A549 (cell line): ENCODE results near the gene NUDT2. TPM values are rescaled to one million over a fixed set of nuclear protein-coding genes. Genes with fewer than 3 reads are reported as not detected.

Experiments used
- ATAC-seq, 2 experiments: fragments of 200-7000 bp in 1 of 2; fragments of >200 bp in 1 of 2; cut with Nextera tagmentation in 1 of 2; cut with Tn5 transposase in 1 of 2; 3 replicates each; pipeline versions ENCODE4 v1.8.0 to v1.9.1; 2018 to 2020; ENCODE audit warnings: mild to moderate bottlenecking in 1 of 2, moderate library complexity in 1 of 2
- CTCF ChIA-PET: fragments of 300-600 bp; sonication (Branson Sonifier 250); formaldehyde crosslinking; extraction: SDS; loops from one replicate; lab custom pipeline; 2021; ENCODE audit warnings: antibody characterized with exemption, inconsistent platforms; lab: Yijun Ruan, JAX
- POLR2A ChIA-PET: fragments of 350-600 bp; formaldehyde crosslinking; extraction: SDS; loops from one replicate; lab custom pipeline; 2021; ENCODE audit warnings: antibody characterized with exemption, inconsistent platforms; lab: Yijun Ruan, JAX
- DNase-seq, 2 experiments: peaks; one replicate each; pipeline versions ENCODE4 v3.0.0 to v3.0.0-alpha.2; 2011 to 2016; ENCODE audit warnings: low read depth in 1 of 2, low spot score in 1 of 2
- FAIRE-seq: peaks from 2 replicates; lab custom pipeline; 2011; peaks lifted over from hg19 to GRCh38; lab: Jason Lieb, UNC
- H3K27ac ChIP-seq, 2 experiments: fragments of >200 bp; sonication (Bioruptor Twin); formaldehyde crosslinking; 3 replicates each; pipeline ENCODE4 v1.5.1; 2016 to 2017
- H3K4me1 ChIP-seq: fragments of >200 bp; sonication (Bioruptor Twin); formaldehyde crosslinking; 3 replicates; pipeline ENCODE4 v1.6.1; 2016
- H3K4me2 ChIP-seq: fragments of >200 bp; sonication (Bioruptor Twin); formaldehyde crosslinking; 3 replicates; pipeline ENCODE4 v1.6.1; 2016
- H3K4me3 ChIP-seq: fragments of >200 bp; sonication (Bioruptor Twin); formaldehyde crosslinking; 3 replicates; pipeline ENCODE4 v1.5.1; 2016
- H3K9me3 ChIP-seq: fragments of >200 bp; sonication (Bioruptor Twin); formaldehyde crosslinking; 3 replicates; pipeline ENCODE4 v1.6.1; 2016
- CBX2 ChIP-seq: fragments of 200-600 bp; sonication (generic); IDR thresholded peaks from 2 replicates; pipeline ENCODE4 v1.6.1; 2016; ENCODE audit warnings: low read depth, mild to moderate bottlenecking, borderline replicate concordance
- CBX8 ChIP-seq: fragments of 200-600 bp; sonication (generic); IDR thresholded peaks from 2 replicates; pipeline ENCODE4 v1.6.1; 2016
- EHMT2 ChIP-seq: fragments of 200-600 bp; sonication (generic); IDR thresholded peaks from 2 replicates; pipeline ENCODE4 v1.6.1; 2016; ENCODE audit warnings: antibody characterized with exemption, low read depth, mild to moderate bottlenecking, moderate library complexity
- EP300 ChIP-seq, 2 experiments: fragments of >200 bp; sonication (Bioruptor Twin); formaldehyde crosslinking; IDR thresholded peaks; 2 replicates in 1 of 2; 3 replicates in 1 of 2; pipeline ENCODE4 v1.6.1; 2016 to 2017
- FOSL2 ChIP-seq, 2 experiments: fragments of 450-650 bp in 1 of 2; fragments of >200 bp in 1 of 2; sonication (Bioruptor Twin) in 1 of 2; formaldehyde crosslinking; IDR thresholded peaks; 2 replicates each; pipeline versions ENCODE4 v1.5.0 to v1.6.1; 2016 to 2020; ENCODE audit warnings: mild to moderate bottlenecking in 1 of 2, moderate library complexity in 1 of 2
- HEYL ChIP-seq: fragments of 250-450 bp; sonication (Bioruptor Pico); IDR thresholded peaks from 2 replicates; pipeline ENCODE4 v1.8.0; 2021; ENCODE audit warnings: mild to moderate bottlenecking, moderate library complexity
- KDM1A ChIP-seq: fragments of 200-600 bp; sonication (generic); IDR thresholded peaks from 2 replicates; pipeline ENCODE4 v1.6.1; 2016; ENCODE audit warnings: low read depth, mild to moderate bottlenecking
- NPAS2 ChIP-seq: fragments of 250-450 bp; sonication (Bioruptor Pico); IDR thresholded peaks from 2 replicates; pipeline ENCODE4 v1.8.0; 2022; ENCODE audit warnings: mild to moderate bottlenecking, moderate library complexity, borderline replicate concordance
- NR3C1 ChIP-seq: fragments of >200 bp; sonication (Bioruptor Twin); formaldehyde crosslinking; IDR thresholded peaks from 3 replicates; pipeline ENCODE4 v1.6.1; 2017
- PHF8 ChIP-seq: fragments of 200-600 bp; sonication (generic); IDR thresholded peaks from 2 replicates; pipeline ENCODE4 v1.6.1; 2016; ENCODE audit warnings: low read depth, mild to moderate bottlenecking, antibody characterized with exemption, moderate library complexity, borderline replicate concordance
- POLR2AphosphoS2 ChIP-seq: conservative IDR thresholded peaks from 2 replicates; pipeline ENCODE4 v1.6.1; 2012; ENCODE audit warnings: low read length, improper control_type of control experiment, inconsistent platforms
- SMC3 ChIP-seq: fragments of >200 bp; sonication (Bioruptor Twin); formaldehyde crosslinking; IDR thresholded peaks from 3 replicates; pipeline ENCODE4 v1.6.1; 2018; ENCODE audit warnings: inconsistent platforms
- TFCP2L1 ChIP-seq: fragments of 250-450 bp; sonication (Bioruptor Pico); IDR thresholded peaks from 2 replicates; pipeline ENCODE4 v1.5.0; 2021; ENCODE audit warnings: mild to moderate bottlenecking
- WGBS: methylation state at CpG from one replicate; pipeline ENCODE4 v1.1.6; 2017; ENCODE audit errors: missing lambda C conversion rate; 5-methylcytosine and 5-hydroxymethylcytosine counted together
- polyA plus RNA-seq, 4 experiments: library from polyadenylated mRNA; depleted of rRNA in 3 of 4; stranded (reverse); fragments of >200 nt; fragmentation: RNase III in 1 of 4; extraction: RNeasy Plus Mini Kit Qiagen cat#74134 plus additional on column Dnase treatment in 1 of 4; gene quantifications; 2 replicates in 3 of 4; 3 replicates in 1 of 4; pipeline ENCODE4 v1.2.3, GENCODE V29; 2011 to 2017
- TF ChIP-seq, protein P1 (sequence below): fragments of 250-450 bp; sonication (Bioruptor Pico); IDR thresholded peaks from 2 replicates; pipeline ENCODE4 v1.5.0; 2020; ENCODE audit warnings: low read depth, mild to moderate bottlenecking, moderate library complexity
- TF ChIP-seq, protein P2 (sequence below): IDR thresholded peaks from 2 replicates; pipeline ENCODE4 v1.6.1; 2012; ENCODE audit warnings: low read depth, borderline replicate concordance
- TF ChIP-seq, protein P3 (sequence below): fragments of 200-600 bp; sonication (generic); IDR thresholded peaks from 2 replicates; pipeline ENCODE4 v1.6.1; 2016; ENCODE audit warnings: antibody characterized with exemption, mild to moderate bottlenecking, moderate library complexity
- TF ChIP-seq, protein P4 (sequence below): fragments of >200 bp; sonication (Bioruptor Twin); formaldehyde crosslinking; IDR thresholded peaks from 3 replicates; pipeline ENCODE4 v1.5.1; 2016

NUDT2 gene
- polyA plus RNA-seq, 2 of the 4 experiments (the other 2 are of a cell fraction) = 25.5 to 26.4 TPM

DNA sequence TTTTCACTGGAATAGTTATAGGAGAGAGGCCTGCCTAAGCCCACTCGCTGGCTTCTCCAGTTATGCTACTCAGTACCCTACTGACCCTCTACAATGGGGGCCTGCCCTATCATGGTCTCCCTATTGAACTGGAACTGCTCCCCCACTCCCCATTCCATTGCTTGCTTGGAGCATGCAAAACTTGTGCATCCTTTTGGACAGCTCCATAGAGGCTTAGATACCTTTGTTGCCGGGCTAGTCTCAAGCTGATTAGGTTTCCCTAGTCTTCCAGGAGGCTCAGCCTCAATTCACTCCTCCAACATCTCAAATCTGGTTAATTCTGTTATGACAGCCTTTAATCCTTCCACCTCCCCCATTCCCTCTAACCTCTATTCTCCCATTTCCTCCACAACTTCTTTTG lies 40.2 kb upstream of the NUDT2 start:
- no peak overlapping the region for H3K4me3 ChIP-seq
- no peaks in the 10 kb centered on the region for H3K9me3 ChIP-seq
- H3K27ac ChIP-seq = no peak overlapping the region
- ATAC-seq = no peak
- POLR2A ChIA-PET = no interaction called here
- CTCF ChIA-PET = interaction anchor here (1.0 to 3.4 kb wide), 5 partner anchors 8 to 303 kb away, joined by 3 to 13 read pairs (median 4); no protein-coding TSS in a partner anchor
- H3K4me1 ChIP-seq = no peaks in the 10 kb centered on the region
- TF ChIP-seq, protein P1, sequence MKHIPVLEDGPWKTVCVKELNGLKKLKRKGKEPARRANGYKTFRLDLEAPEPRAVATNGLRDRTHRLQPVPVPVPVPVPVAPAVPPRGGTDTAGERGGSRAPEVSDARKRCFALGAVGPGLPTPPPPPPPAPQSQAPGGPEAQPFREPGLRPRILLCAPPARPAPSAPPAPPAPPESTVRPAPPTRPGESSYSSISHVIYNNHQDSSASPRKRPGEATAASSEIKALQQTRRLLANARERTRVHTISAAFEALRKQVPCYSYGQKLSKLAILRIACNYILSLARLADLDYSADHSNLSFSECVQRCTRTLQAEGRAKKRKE = no peak
- TF ChIP-seq KDM1A (no peak), EP300 (IDR thresholded peaks at IDR 0.05) (no peak), POLR2AphosphoS2 (no peak), FOSL2 (IDR thresholded peaks at IDR 0.05) (no peak), FOSL2 (CRISPR knock-in tag; IDR thresholded peaks at IDR 0.05) (no peak)
- TF ChIP-seq, protein P2, sequence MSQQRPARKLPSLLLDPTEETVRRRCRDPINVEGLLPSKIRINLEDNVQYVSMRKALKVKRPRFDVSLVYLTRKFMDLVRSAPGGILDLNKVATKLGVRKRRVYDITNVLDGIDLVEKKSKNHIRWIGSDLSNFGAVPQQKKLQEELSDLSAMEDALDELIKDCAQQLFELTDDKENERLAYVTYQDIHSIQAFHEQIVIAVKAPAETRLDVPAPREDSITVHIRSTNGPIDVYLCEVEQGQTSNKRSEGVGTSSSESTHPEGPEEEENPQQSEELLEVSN = no peak
- FAIRE-seq = no peak
- no peak overlapping the region for H3K4me2 ChIP-seq
- DNase-seq = no peak
- WGBS = 84% methylated on average over 2 of the region's 2 CpGs

DNA sequence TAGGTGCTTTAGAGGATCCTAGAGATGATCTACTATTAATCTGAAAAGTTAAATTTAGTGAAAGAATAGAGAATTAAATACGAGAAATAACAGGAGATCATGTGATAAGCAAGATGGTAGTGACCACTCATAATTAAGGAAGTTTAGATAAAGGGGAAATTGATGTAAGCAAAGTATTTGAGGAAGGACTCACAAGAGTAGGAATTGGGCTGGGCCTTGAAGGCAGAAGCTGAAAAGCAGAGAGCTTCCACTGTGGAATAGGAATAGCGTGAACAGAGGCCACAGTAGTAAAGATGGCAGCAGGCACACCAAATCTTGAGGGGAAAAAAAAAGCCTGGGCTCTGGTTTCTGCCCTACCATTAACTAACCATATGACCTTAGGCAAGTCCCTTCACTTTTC lies 38.3 kb upstream of the NUDT2 start:
- DNase-seq = no peak
- no peak overlapping the region for H3K27ac ChIP-seq
- no peak for ATAC-seq
- no peak overlapping the region for H3K4me2 ChIP-seq
- FAIRE-seq = no peak
- no peak overlapping the region for H3K4me3 ChIP-seq
- TF ChIP-seq EHMT2 (no peak), TFCP2L1 (CRISPR knock-in tag) (no peak), CBX8 (no peak), FOSL2 (IDR thresholded peaks at IDR 0.05) (no peak), FOSL2 (CRISPR knock-in tag; IDR thresholded peaks at IDR 0.05) (no peak), HEYL (CRISPR knock-in tag) (no peak), NPAS2 (CRISPR knock-in tag) (no peak), PHF8 (no peak), NR3C1 (no peak), SMC3 (no peak), CBX2 (no peak)
- TF ChIP-seq, protein P3, sequence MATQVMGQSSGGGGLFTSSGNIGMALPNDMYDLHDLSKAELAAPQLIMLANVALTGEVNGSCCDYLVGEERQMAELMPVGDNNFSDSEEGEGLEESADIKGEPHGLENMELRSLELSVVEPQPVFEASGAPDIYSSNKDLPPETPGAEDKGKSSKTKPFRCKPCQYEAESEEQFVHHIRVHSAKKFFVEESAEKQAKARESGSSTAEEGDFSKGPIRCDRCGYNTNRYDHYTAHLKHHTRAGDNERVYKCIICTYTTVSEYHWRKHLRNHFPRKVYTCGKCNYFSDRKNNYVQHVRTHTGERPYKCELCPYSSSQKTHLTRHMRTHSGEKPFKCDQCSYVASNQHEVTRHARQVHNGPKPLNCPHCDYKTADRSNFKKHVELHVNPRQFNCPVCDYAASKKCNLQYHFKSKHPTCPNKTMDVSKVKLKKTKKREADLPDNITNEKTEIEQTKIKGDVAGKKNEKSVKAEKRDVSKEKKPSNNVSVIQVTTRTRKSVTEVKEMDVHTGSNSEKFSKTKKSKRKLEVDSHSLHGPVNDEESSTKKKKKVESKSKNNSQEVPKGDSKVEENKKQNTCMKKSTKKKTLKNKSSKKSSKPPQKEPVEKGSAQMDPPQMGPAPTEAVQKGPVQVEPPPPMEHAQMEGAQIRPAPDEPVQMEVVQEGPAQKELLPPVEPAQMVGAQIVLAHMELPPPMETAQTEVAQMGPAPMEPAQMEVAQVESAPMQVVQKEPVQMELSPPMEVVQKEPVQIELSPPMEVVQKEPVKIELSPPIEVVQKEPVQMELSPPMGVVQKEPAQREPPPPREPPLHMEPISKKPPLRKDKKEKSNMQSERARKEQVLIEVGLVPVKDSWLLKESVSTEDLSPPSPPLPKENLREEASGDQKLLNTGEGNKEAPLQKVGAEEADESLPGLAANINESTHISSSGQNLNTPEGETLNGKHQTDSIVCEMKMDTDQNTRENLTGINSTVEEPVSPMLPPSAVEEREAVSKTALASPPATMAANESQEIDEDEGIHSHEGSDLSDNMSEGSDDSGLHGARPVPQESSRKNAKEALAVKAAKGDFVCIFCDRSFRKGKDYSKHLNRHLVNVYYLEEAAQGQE = no peak
- TF ChIP-seq, protein P4, sequence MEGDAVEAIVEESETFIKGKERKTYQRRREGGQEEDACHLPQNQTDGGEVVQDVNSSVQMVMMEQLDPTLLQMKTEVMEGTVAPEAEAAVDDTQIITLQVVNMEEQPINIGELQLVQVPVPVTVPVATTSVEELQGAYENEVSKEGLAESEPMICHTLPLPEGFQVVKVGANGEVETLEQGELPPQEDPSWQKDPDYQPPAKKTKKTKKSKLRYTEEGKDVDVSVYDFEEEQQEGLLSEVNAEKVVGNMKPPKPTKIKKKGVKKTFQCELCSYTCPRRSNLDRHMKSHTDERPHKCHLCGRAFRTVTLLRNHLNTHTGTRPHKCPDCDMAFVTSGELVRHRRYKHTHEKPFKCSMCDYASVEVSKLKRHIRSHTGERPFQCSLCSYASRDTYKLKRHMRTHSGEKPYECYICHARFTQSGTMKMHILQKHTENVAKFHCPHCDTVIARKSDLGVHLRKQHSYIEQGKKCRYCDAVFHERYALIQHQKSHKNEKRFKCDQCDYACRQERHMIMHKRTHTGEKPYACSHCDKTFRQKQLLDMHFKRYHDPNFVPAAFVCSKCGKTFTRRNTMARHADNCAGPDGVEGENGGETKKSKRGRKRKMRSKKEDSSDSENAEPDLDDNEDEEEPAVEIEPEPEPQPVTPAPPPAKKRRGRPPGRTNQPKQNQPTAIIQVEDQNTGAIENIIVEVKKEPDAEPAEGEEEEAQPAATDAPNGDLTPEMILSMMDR = no peak
- 95% methylated on average over 2 of the region's 2 CpGs for WGBS
- POLR2A ChIA-PET = interaction anchor here (0.6 kb wide), 1 partner anchor 89 kb away, joined by 3 read pairs; no protein-coding TSS in a partner anchor
- CTCF ChIA-PET = interaction anchor here (0.9 to 3.4 kb wide), 4 partner anchors 10 to 113 kb away, joined by 3 to 13 read pairs (median 4); no protein-coding TSS in a partner anchor
- no peaks in the 10 kb centered on the region for H3K4me1 ChIP-seq
- H3K9me3 ChIP-seq = no peaks in the 10 kb centered on the region
